A549 (cell line): ENCODE data around the gene FGFR3. TPM values are rescaled to one million over a fixed set of nuclear protein-coding genes. Genes with fewer than 3 reads are reported as not detected.

Source experiments
- ATAC-seq, 2 experiments: fragments of 200-7000 bp in 1 of 2; fragments of >200 bp in 1 of 2; cut with Nextera tagmentation in 1 of 2; cut with Tn5 transposase in 1 of 2; 3 replicates each; pipeline versions ENCODE4 v1.8.0 to v1.9.1; 2018 to 2020; ENCODE audit warnings: mild to moderate bottlenecking in 1 of 2, moderate library complexity in 1 of 2
- CTCF ChIA-PET: fragments of 300-600 bp; sonication (Branson Sonifier 250); formaldehyde crosslinking; extraction: SDS; loops from one replicate; lab custom pipeline; 2021; ENCODE audit warnings: antibody characterized with exemption, inconsistent platforms; lab: Yijun Ruan, JAX
- POLR2A ChIA-PET: fragments of 350-600 bp; formaldehyde crosslinking; extraction: SDS; loops from one replicate; lab custom pipeline; 2021; ENCODE audit warnings: antibody characterized with exemption, inconsistent platforms; lab: Yijun Ruan, JAX
- DNase-seq, 2 experiments: peaks; one replicate each; pipeline versions ENCODE4 v3.0.0 to v3.0.0-alpha.2; 2011 to 2016; ENCODE audit warnings: low read depth in 1 of 2, low spot score in 1 of 2
- FAIRE-seq: peaks from 2 replicates; lab custom pipeline; 2011; peaks lifted over from hg19 to GRCh38; lab: Jason Lieb, UNC
- H3K27ac ChIP-seq, 2 experiments: fragments of >200 bp; sonication (Bioruptor Twin); formaldehyde crosslinking; 3 replicates each; pipeline ENCODE4 v1.5.1; 2016 to 2017
- H3K4me1 ChIP-seq: fragments of >200 bp; sonication (Bioruptor Twin); formaldehyde crosslinking; 3 replicates; pipeline ENCODE4 v1.6.1; 2016
- H3K4me2 ChIP-seq: fragments of >200 bp; sonication (Bioruptor Twin); formaldehyde crosslinking; 3 replicates; pipeline ENCODE4 v1.6.1; 2016
- H3K4me3 ChIP-seq: fragments of >200 bp; sonication (Bioruptor Twin); formaldehyde crosslinking; 3 replicates; pipeline ENCODE4 v1.5.1; 2016
- H3K9me3 ChIP-seq: fragments of >200 bp; sonication (Bioruptor Twin); formaldehyde crosslinking; 3 replicates; pipeline ENCODE4 v1.6.1; 2016
- BCL3 ChIP-seq: fragments of >200 bp; sonication (Bioruptor Twin); formaldehyde crosslinking; IDR thresholded peaks from 3 replicates; pipeline ENCODE4 v1.6.1; 2016
- CBX8 ChIP-seq: fragments of 200-600 bp; sonication (generic); IDR thresholded peaks from 2 replicates; pipeline ENCODE4 v1.6.1; 2016
- CEBPB ChIP-seq, 2 experiments: fragments of >200 bp in 1 of 2; sonication (Bioruptor Twin) in 1 of 2; formaldehyde crosslinking in 1 of 2; IDR thresholded peaks; 2 replicates each; pipeline ENCODE4 v1.6.1; 2012 to 2016
- CHD2 ChIP-seq: fragments of 150-350 bp; IDR thresholded peaks from 2 replicates; pipeline ENCODE4 v1.6.1; 2014; ENCODE audit warnings: low read length; ENCODE audit not compliant: partially characterized antibody
- CHD4 ChIP-seq: fragments of 200-600 bp; sonication (generic); IDR thresholded peaks from 2 replicates; pipeline ENCODE4 v1.6.1; 2016; ENCODE audit warnings: antibody characterized with exemption, mild to moderate bottlenecking, borderline replicate concordance
- CTCF ChIP-seq: fragments of >200 bp; sonication (Bioruptor Twin); formaldehyde crosslinking; IDR thresholded peaks from 3 replicates; pipeline ENCODE4 v1.5.1; 2016
- EHMT2 ChIP-seq: fragments of 200-600 bp; sonication (generic); IDR thresholded peaks from 2 replicates; pipeline ENCODE4 v1.6.1; 2016; ENCODE audit warnings: antibody characterized with exemption, low read depth, mild to moderate bottlenecking, moderate library complexity
- FOSB ChIP-seq: fragments of 250-450 bp; sonication (Bioruptor Pico); IDR thresholded peaks from 2 replicates; pipeline ENCODE4 v1.5.0; 2020; ENCODE audit warnings: mild to moderate bottlenecking, moderate library complexity
- HES2 ChIP-seq: fragments of >200 bp; sonication (Bioruptor Twin); formaldehyde crosslinking; IDR thresholded peaks from 2 replicates; pipeline ENCODE4 v1.6.1; 2016
- HOXA7 ChIP-seq: fragments of 250-450 bp; sonication (Bioruptor Pico); IDR thresholded peaks from 2 replicates; pipeline ENCODE4 v1.5.0; 2020; ENCODE audit warnings: mild to moderate bottlenecking, moderate library complexity
- HOXB13 ChIP-seq: fragments of 250-450 bp; sonication (Bioruptor Pico); IDR thresholded peaks from 2 replicates; pipeline ENCODE4 v1.5.0; 2020; ENCODE audit warnings: low read depth, mild to moderate bottlenecking, moderate library complexity
- HOXB5 ChIP-seq: fragments of 250-450 bp; sonication (Bioruptor Pico); IDR thresholded peaks from 2 replicates; pipeline ENCODE4 v1.5.0; 2020; ENCODE audit warnings: mild to moderate bottlenecking, moderate library complexity
- KDM1A ChIP-seq: fragments of 200-600 bp; sonication (generic); IDR thresholded peaks from 2 replicates; pipeline ENCODE4 v1.6.1; 2016; ENCODE audit warnings: low read depth, mild to moderate bottlenecking
- NFE2L2 ChIP-seq: fragments of 150-350 bp; conservative IDR thresholded peaks from 2 replicates; pipeline ENCODE4 v1.6.1; 2014; ENCODE audit warnings: low read length
- NR3C1 ChIP-seq: fragments of >200 bp; sonication (Bioruptor Twin); formaldehyde crosslinking; IDR thresholded peaks from 3 replicates; pipeline ENCODE4 v1.6.1; 2017
- PBX3 ChIP-seq: IDR thresholded peaks from 2 replicates; pipeline ENCODE4 v1.6.1; 2012
- PHF8 ChIP-seq: fragments of 200-600 bp; sonication (generic); IDR thresholded peaks from 2 replicates; pipeline ENCODE4 v1.6.1; 2016; ENCODE audit warnings: low read depth, mild to moderate bottlenecking, antibody characterized with exemption, moderate library complexity, borderline replicate concordance
- POLR2AphosphoS2 ChIP-seq: conservative IDR thresholded peaks from 2 replicates; pipeline ENCODE4 v1.6.1; 2012; ENCODE audit warnings: low read length, improper control_type of control experiment, inconsistent platforms
- RARB ChIP-seq: fragments of 250-450 bp; sonication (Bioruptor Pico); IDR thresholded peaks from 2 replicates; pipeline ENCODE4 v1.8.0; 2021; ENCODE audit warnings: mild to moderate bottlenecking, moderate library complexity
- RNF2 ChIP-seq: fragments of 200-600 bp; sonication (generic); IDR thresholded peaks from 2 replicates; pipeline ENCODE4 v1.6.1; 2016; ENCODE audit warnings: low read depth, mild to moderate bottlenecking, antibody characterized with exemption, moderate library complexity, borderline replicate concordance
- SMC3 ChIP-seq: fragments of >200 bp; sonication (Bioruptor Twin); formaldehyde crosslinking; IDR thresholded peaks from 3 replicates; pipeline ENCODE4 v1.6.1; 2018; ENCODE audit warnings: inconsistent platforms
- TFCP2L1 ChIP-seq: fragments of 250-450 bp; sonication (Bioruptor Pico); IDR thresholded peaks from 2 replicates; pipeline ENCODE4 v1.5.0; 2021; ENCODE audit warnings: mild to moderate bottlenecking
- ZC3H11A ChIP-seq: fragments of 450-650 bp; IDR thresholded peaks from 2 replicates; pipeline ENCODE4 v1.6.1; 2014; ENCODE audit warnings: antibody characterized with exemption, mild to moderate bottlenecking
- ZFP36 ChIP-seq: fragments of 450-650 bp; IDR thresholded peaks from 2 replicates; pipeline ENCODE4 v1.6.1; 2014; ENCODE audit warnings: borderline replicate concordance; ENCODE audit not compliant: partially characterized antibody
- ZSCAN20 ChIP-seq: fragments of 250-450 bp; sonication (Bioruptor Pico); IDR thresholded peaks from 2 replicates; pipeline ENCODE4 v1.8.0; 2022; ENCODE audit warnings: mild to moderate bottlenecking, moderate library complexity
- WGBS: methylation state at CpG from one replicate; pipeline ENCODE4 v1.1.6; 2017; ENCODE audit errors: missing lambda C conversion rate; 5-methylcytosine and 5-hydroxymethylcytosine counted together
- polyA plus RNA-seq, 4 experiments: library from polyadenylated mRNA; depleted of rRNA in 3 of 4; stranded (reverse); fragments of >200 nt; fragmentation: RNase III in 1 of 4; extraction: RNeasy Plus Mini Kit Qiagen cat#74134 plus additional on column Dnase treatment in 1 of 4; gene quantifications; 2 replicates in 3 of 4; 3 replicates in 1 of 4; pipeline ENCODE4 v1.2.3, GENCODE V29; 2011 to 2017
- TF ChIP-seq, protein P1 (sequence below): IDR thresholded peaks from 2 replicates; pipeline ENCODE4 v1.6.1; 2012; ENCODE audit warnings: low read depth, borderline replicate concordance
- TF ChIP-seq, protein P2 (sequence below): fragments of 450-650 bp; IDR thresholded peaks from 2 replicates; pipeline ENCODE4 v1.6.1; 2014; ENCODE audit warnings: antibody characterized with exemption
- TF ChIP-seq, protein P3 (sequence below): fragments of 150-350 bp; IDR thresholded peaks from 2 replicates; pipeline ENCODE4 v1.6.1; 2014; ENCODE audit warnings: low read depth, mild to moderate bottlenecking, low read length

Gene FGFR3
- polyA plus RNA-seq, 2 of the 4 experiments (the other 2 are of a cell fraction), result 1.9 to 4.8 TPM

GRCh38 chr4:1763070-1763549 lies 30.0 kb upstream of the FGFR3 start:
- Histone ChIP-seq H3K4me1 (peaks cover 38% of the 10 kb centered on the region), H3K4me3 (no peak overlapping the region), H3K27ac (peak overlapping the region in 1 of 2 experiments; percentile 63; a peak in 2 of 6 replicates), H3K9me3 (no peaks in the 10 kb centered on the region)
- ChIA-PET POLR2A (no interaction called here), CTCF (no interaction called here)
- ATAC-seq, result no peak
- TF ChIP-seq CHD2 (no peak), KDM1A (no peak), RARB (no peak), CEBPB (IDR thresholded peaks at IDR 0.05) (no peak), NFE2L2 (no peak), HES2 (no peak), NR3C1 (no peak), SMC3 (no peak), HOXA7 (CRISPR knock-in tag) (no peak), FOSB (CRISPR knock-in tag) (no peak), CHD4 (no peak), ZC3H11A (no peak), EHMT2 (no peak), POLR2AphosphoS2 (no peak), TFCP2L1 (CRISPR knock-in tag) (no peak)
- TF ChIP-seq, protein P1, sequence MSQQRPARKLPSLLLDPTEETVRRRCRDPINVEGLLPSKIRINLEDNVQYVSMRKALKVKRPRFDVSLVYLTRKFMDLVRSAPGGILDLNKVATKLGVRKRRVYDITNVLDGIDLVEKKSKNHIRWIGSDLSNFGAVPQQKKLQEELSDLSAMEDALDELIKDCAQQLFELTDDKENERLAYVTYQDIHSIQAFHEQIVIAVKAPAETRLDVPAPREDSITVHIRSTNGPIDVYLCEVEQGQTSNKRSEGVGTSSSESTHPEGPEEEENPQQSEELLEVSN, result no peak
- TF ChIP-seq, all 56 proteins: peak for 0
- H3K4me2 ChIP-seq, result no peak overlapping the region
- DNase-seq (no peak), FAIRE-seq (no peak)
- 87% methylated on average over 3 of the region's 31 CpGs for WGBS

DNA sequence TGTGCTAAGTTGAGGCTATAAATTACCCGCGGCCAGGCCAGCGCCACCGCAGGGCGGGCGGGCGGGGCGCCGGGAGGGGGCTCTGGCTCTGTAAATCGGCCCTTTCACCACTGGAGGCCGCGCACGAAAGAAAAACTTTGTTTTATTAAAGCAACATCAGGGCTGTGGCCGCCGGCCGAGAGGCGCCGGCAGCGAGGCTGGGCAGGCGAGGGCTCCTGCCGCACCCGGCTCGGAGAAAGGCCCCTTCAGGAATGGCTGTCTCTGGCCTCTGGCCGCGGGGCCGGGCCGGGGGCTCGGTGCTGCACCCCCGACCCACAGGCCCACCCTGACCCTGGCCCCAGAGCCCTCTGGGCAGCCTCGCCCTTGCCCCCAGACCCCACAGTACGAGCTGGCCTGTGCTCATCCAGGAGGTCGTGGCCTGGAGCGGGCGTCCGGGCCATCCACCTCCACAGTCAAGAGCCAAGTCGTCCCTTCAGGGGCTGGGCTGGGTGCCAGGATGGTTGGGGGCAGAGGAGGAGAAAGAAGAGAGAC lies 29.5 kb upstream of the FGFR3 start:
- ChIA-PET POLR2A (no interaction called here), CTCF (no interaction called here)
- Histone ChIP-seq H3K4me1 (peaks cover 40% of the 10 kb centered on the region), H3K4me2 (no peak overlapping the region), H3K4me3 (no peak overlapping the region), H3K27ac (peak overlapping the region in 1 of 2 experiments; percentile 63; a peak in 2 of 6 replicates), H3K9me3 (no peaks in the 10 kb centered on the region)
- no peak for FAIRE-seq
- ATAC-seq, result no peak
- DNase-seq, result no peak
- no peak for TF ChIP-seq PHF8
- no peak for TF ChIP-seq ZSCAN20 (CRISPR knock-in tag)
- no peak for TF ChIP-seq HOXB13 (CRISPR knock-in tag)
- no peak for TF ChIP-seq NFE2L2
- TF ChIP-seq ZFP36, result no peak
- TF ChIP-seq, all 56 proteins: peak for 0
- WGBS, result 73% methylated on average over 11 of the region's 36 CpGs

DNA sequence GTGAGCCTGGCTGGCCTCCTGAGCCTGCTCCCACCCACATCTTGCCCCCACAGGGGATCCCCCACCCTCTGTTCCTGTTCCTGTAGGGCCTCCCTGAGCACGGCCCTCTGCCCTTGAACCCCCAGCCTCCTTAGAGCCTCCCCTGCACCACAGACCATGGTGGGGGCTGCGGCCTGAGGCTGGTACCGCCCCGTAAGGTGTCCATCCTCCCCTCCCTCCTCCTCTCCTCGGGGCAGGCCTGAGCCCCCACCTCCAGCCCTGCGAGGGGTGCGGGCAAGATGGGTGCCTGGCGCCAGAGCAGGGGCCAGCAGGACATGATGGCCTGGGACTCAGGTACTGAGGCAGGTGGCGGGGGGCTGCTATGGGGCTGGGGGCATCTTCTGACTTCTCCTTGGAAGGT lies 28.4 kb upstream of the FGFR3 start:
- DNase-seq (no peak), ATAC-seq (no peak), FAIRE-seq (no peak)
- Histone ChIP-seq H3K9me3 (no peaks in the 10 kb centered on the region), H3K27ac (peak overlapping the region in 1 of 2 experiments; percentile 100; a peak in 4 of 6 replicates), H3K4me2 (no peak overlapping the region), H3K4me3 (no peak overlapping the region), H3K4me1 (peaks cover 43% of the 10 kb centered on the region)
- WGBS, result 93% methylated on average over 3 of the region's 9 CpGs
- ChIA-PET CTCF (interaction anchor here (0.7 to 2.8 kb wide), 5 partner anchors 10 to 44 kb away, joined by 3 to 8 read pairs (median 6); no protein-coding TSS in a partner anchor), POLR2A (no interaction called here)
- TF ChIP-seq PBX3 (no peak), CBX8 (no peak), RNF2 (no peak), CTCF (no peak), HOXB5 (CRISPR knock-in tag) (no peak), NR3C1 (no peak), BCL3 (no peak)
- TF ChIP-seq, protein P2, sequence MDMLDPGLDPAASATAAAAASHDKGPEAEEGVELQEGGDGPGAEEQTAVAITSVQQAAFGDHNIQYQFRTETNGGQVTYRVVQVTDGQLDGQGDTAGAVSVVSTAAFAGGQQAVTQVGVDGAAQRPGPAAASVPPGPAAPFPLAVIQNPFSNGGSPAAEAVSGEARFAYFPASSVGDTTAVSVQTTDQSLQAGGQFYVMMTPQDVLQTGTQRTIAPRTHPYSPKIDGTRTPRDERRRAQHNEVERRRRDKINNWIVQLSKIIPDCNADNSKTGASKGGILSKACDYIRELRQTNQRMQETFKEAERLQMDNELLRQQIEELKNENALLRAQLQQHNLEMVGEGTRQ, result no peak
- TF ChIP-seq, protein P3, sequence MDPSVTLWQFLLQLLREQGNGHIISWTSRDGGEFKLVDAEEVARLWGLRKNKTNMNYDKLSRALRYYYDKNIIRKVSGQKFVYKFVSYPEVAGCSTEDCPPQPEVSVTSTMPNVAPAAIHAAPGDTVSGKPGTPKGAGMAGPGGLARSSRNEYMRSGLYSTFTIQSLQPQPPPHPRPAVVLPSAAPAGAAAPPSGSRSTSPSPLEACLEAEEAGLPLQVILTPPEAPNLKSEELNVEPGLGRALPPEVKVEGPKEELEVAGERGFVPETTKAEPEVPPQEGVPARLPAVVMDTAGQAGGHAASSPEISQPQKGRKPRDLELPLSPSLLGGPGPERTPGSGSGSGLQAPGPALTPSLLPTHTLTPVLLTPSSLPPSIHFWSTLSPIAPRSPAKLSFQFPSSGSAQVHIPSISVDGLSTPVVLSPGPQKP, result no peak
